T follicular helper cell (primary cell): Measurements from ENCODE around the gene CTAGE4.
"Not testable (repeated sequence)": the region's sequence is repeated elsewhere in the genome, so short reads cannot be mapped to it uniquely, and the experiment has no call there.

Experiments
- DNase-seq: peaks from one replicate; pipeline ENCODE4 v3.0.0-alpha.2; 2020; ENCODE audit warnings: low read depth

The CTAGE4 gene

GRCh38 chr7:144183166-144183565 is at the start of gene CTAGE4:
CTAGE4 (plus strand) TSS chr7:144183466; CDS start chr7:144183504, 38 bp downstream.
- DNase-seq, result not testable (repeated sequence)

- DNase-seq, result no peak
These were observed 49.1 kb upstream of the CTAGE4 start for GRCh38 chr7:144134116-144134515.

GRCh38 chr7:144137501-144137900 is 45.8 kb upstream of the CTAGE4 start:
- DNase-seq, result no peak

- DNase-seq, result no peak
These were observed 41.1 kb upstream of the CTAGE4 start for GRCh38 chr7:144142187-144142586.

GRCh38 chr7:144144426-144144825 is 38.8 kb upstream of the CTAGE4 start:
- no peak for DNase-seq

- no peak for DNase-seq
These were observed 34.9 kb upstream of the CTAGE4 start for GRCh38 chr7:144148224-144148827.

GRCh38 chr7:144158861-144159260 is 24.4 kb upstream of the CTAGE4 start:
- no peak for DNase-seq

- DNase-seq, result no peak
These were observed 18.5 kb upstream of the CTAGE4 start for GRCh38 chr7:144164784-144165183.

GRCh38 chr7:144171594-144172350 is 11.5 kb upstream of the CTAGE4 start:
- not testable (repeated sequence) for DNase-seq

GRCh38 chr7:144174613-144175012 is 8.7 kb upstream of the CTAGE4 start:
- DNase-seq, result no peak

GRCh38 chr7:144178380-144179164 is 4.7 kb upstream of the CTAGE4 start:
- DNase-seq, result peak; percentile 6

GRCh38 chr7:144179165-144179479 is 4.1 kb upstream of the CTAGE4 start:
- not testable (repeated sequence) for DNase-seq

- not testable (repeated sequence) for DNase-seq
These were observed 4.6 kb downstream of the CTAGE4 start for GRCh38 chr7:144187848-144188247.

- DNase-seq, result not testable (repeated sequence)
These were observed 5.4 kb downstream of the CTAGE4 start for GRCh38 chr7:144188578-144189171.

- DNase-seq, result not testable (repeated sequence)
These were observed 10.5 kb downstream of the CTAGE4 start for GRCh38 chr7:144193782-144194181.

GRCh38 chr7:144194453-144194852 is 11.2 kb downstream of the CTAGE4 start:
- DNase-seq, result not testable (repeated sequence)

- peak; percentile 4 for DNase-seq
These were observed 12.1 kb downstream of the CTAGE4 start, which contains the start of gene ARHGEF35 for GRCh38 chr7:144195212-144195872. ARHGEF35 (minus strand) TSS chr7:144195833; CDS start chr7:144188383, 7,450 bp downstream.

GRCh38 chr7:144198934-144199333 is 15.7 kb downstream of the CTAGE4 start:
- not testable (repeated sequence) for DNase-seq

- DNase-seq, result not testable (repeated sequence)
These were observed 18.7 kb downstream of the CTAGE4 start for GRCh38 chr7:144201978-144202377.

- not testable (repeated sequence) for DNase-seq
These were observed 19.8 kb downstream of the CTAGE4 start for GRCh38 chr7:144203086-144203485.

- not testable (repeated sequence) for DNase-seq
These were observed 22.0 kb downstream of the CTAGE4 start for GRCh38 chr7:144205306-144205705.

GRCh38 chr7:144217200-144217599 is 33.9 kb downstream of the CTAGE4 start:
- not testable (repeated sequence) for DNase-seq
